DOHH2 (cell line): ENCODE data around the gene LRRC43.

Experiments used
- EZH2phosphoT487 ChIP-seq: fragments of 200-600 bp; sonication (generic); IDR thresholded peaks from 2 replicates; pipeline ENCODE4 v1.6.1; 2017; ENCODE audit warnings: borderline replicate concordance, mild to moderate bottlenecking, antibody characterized with exemption, low read length, moderate library complexity, mixed read lengths
- TF ChIP-seq, protein P1 (sequence below): fragments of 200-600 bp; sonication (generic); IDR thresholded peaks from one replicate; pipeline ENCODE4 v1.5.1; 2014; ENCODE audit warnings: antibody characterized with exemption, mild to moderate bottlenecking, low read depth, low read length; ENCODE audit not compliant: poor library complexity, severe bottlenecking

DNA sequence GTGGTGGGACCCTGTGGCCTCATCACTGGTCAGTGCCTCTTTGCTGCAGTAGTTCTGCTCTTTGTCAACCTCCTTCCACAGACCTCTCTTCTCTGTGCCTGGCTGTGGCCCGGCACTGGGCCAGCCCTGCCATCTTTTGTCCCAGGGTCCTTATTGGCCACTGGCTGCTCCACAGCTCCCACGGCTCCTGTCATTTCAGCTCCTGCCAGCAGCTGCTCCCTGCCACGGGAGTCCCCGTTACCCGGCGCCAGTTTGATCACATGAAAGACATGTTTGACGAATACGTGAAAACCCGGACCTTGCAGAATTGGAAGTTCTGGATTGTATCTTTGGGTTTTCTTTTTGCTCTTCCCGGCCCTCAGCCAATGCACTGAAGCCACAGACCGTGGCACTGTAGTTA, 44.3 kb upstream of the LRRC43 start:
- TF ChIP-seq, protein P1, sequence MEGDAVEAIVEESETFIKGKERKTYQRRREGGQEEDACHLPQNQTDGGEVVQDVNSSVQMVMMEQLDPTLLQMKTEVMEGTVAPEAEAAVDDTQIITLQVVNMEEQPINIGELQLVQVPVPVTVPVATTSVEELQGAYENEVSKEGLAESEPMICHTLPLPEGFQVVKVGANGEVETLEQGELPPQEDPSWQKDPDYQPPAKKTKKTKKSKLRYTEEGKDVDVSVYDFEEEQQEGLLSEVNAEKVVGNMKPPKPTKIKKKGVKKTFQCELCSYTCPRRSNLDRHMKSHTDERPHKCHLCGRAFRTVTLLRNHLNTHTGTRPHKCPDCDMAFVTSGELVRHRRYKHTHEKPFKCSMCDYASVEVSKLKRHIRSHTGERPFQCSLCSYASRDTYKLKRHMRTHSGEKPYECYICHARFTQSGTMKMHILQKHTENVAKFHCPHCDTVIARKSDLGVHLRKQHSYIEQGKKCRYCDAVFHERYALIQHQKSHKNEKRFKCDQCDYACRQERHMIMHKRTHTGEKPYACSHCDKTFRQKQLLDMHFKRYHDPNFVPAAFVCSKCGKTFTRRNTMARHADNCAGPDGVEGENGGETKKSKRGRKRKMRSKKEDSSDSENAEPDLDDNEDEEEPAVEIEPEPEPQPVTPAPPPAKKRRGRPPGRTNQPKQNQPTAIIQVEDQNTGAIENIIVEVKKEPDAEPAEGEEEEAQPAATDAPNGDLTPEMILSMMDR, result no peak
- TF ChIP-seq EZH2phosphoT487, result no peak
